GM23248 (cell line): Measurements from ENCODE around the gene ADAM33. TPM values are rescaled to one million over a fixed set of nuclear protein-coding genes. Genes with fewer than 3 reads are reported as not detected.
A peak's percentile ranks its signal among the peaks of the same experiment; 100 is the strongest.

ENCODE experiments used
- DNase-seq: peaks from one replicate; pipeline ENCODE4 v3.0.0-alpha.2; 2015
- H2AFZ ChIP-seq: fragments of 200-600 bp; sonication (generic); 2 replicates; pipeline ENCODE4 v1.6.1; 2016; ENCODE audit warnings: antibody characterized with exemption
- H3F3A ChIP-seq: fragments of 200-600 bp; sonication (generic); 2 replicates; pipeline ENCODE4 v1.6.1; 2016; ENCODE audit warnings: mild to moderate bottlenecking, antibody characterized with exemption, mixed run types; ENCODE audit not compliant: insufficient read depth
- H3K27ac ChIP-seq: fragments of 200-600 bp; sonication (generic); 2 replicates; pipeline ENCODE4 v1.5.1; 2016; ENCODE audit warnings: mild to moderate bottlenecking
- H3K27me3 ChIP-seq: fragments of 200-600 bp; sonication (generic); replicated peaks from 2 replicates; pipeline ENCODE4 v1.6.1; 2016; ENCODE audit warnings: mild to moderate bottlenecking; ENCODE audit not compliant: insufficient read depth
- H3K36me3 ChIP-seq: fragments of 200-600 bp; sonication (generic); 2 replicates; pipeline ENCODE4 v1.6.1; 2016; ENCODE audit warnings: low read depth, mild to moderate bottlenecking
- H3K4me1 ChIP-seq: fragments of 200-600 bp; sonication (generic); 2 replicates; pipeline ENCODE4 v1.6.1; 2016; ENCODE audit warnings: mild to moderate bottlenecking; ENCODE audit not compliant: insufficient read depth
- H3K4me2 ChIP-seq: fragments of 200-600 bp; sonication (generic); one replicate; pipeline ENCODE4 v1.6.1; 2016; ENCODE audit warnings: mild to moderate bottlenecking; ENCODE audit not compliant: unreplicated experiment
- H3K4me3 ChIP-seq: fragments of 200-600 bp; sonication (generic); 2 replicates; pipeline ENCODE4 v1.5.1; 2016; ENCODE audit warnings: mild to moderate bottlenecking
- H3K79me2 ChIP-seq: fragments of 200-600 bp; sonication (generic); 2 replicates; pipeline ENCODE4 v1.6.1; 2016; ENCODE audit warnings: mild to moderate bottlenecking; ENCODE audit not compliant: insufficient read depth
- H3K9ac ChIP-seq: fragments of 200-600 bp; sonication (generic); 2 replicates; pipeline ENCODE4 v1.6.1; 2016; ENCODE audit warnings: mild to moderate bottlenecking
- H3K9me2 ChIP-seq: fragments of 200-600 bp; sonication (generic); 2 replicates; pipeline ENCODE4 v1.6.1; 2016; ENCODE audit warnings: mixed run types, mild to moderate bottlenecking, moderate library complexity; ENCODE audit not compliant: insufficient read depth
- H3K9me3 ChIP-seq: fragments of 200-600 bp; sonication (generic); one replicate; pipeline ENCODE4 v1.6.1; 2017; ENCODE audit warnings: low read depth
- H4K20me1 ChIP-seq: fragments of 200-600 bp; sonication (generic); 2 replicates; pipeline ENCODE4 v1.6.0; 2016; ENCODE audit not compliant: insufficient read depth
- EZH2 ChIP-seq: fragments of 200-600 bp; sonication (generic); IDR thresholded peaks from 2 replicates; pipeline ENCODE4 v1.6.1; 2018; ENCODE audit warnings: antibody characterized with exemption, mild to moderate bottlenecking; ENCODE audit not compliant: insufficient read depth, poor library complexity, severe bottlenecking
- EZH2phosphoT487 ChIP-seq: fragments of 200-600 bp; sonication (generic); IDR thresholded peaks from 2 replicates; pipeline ENCODE4 v1.6.1; 2018; ENCODE audit warnings: antibody characterized with exemption, moderate library complexity, mild to moderate bottlenecking, low read depth; ENCODE audit not compliant: insufficient read depth
- WGBS, 2 experiments: methylation state at CpG; one replicate each; pipeline ENCODE4 v1.1.6; 2015 to 2017; ENCODE audit warnings: low lambda C conversion rate in 2 of 2, low coverage in 1 of 2; ENCODE audit errors: missing lambda C conversion rate in 2 of 2; 5-methylcytosine and 5-hydroxymethylcytosine counted together
- in situ Hi-C: fragments of 300-500 bp; cut with MboI; formaldehyde crosslinking; loops from 2 replicates; pipeline ENCODE4 v1.15.0; 2020
- polyA plus RNA-seq: library from polyadenylated mRNA; unstranded; fragments of >200 nt; fragmentation: Nextera tagmentation; extraction: Ambion mirVana; gene quantifications from 2 replicates; pipeline ENCODE4 v1.2.1, GENCODE V29; 2016
- total RNA-seq: library from RNA; depleted of rRNA; stranded (reverse); fragments of >200 nt; shearing (Covaris generic); gene quantifications from 2 replicates; pipeline ENCODE4 v1.2.3, GENCODE V29; 2014

ADAM33 gene
- total and polyA plus RNA-seq, 2 experiments from 2014 or later: 22.6 to 53.1 TPM

- peaks cover 13% of the 10 kb centered on the region for H3K27me3 ChIP-seq
These were observed 47.6 kb upstream of the ADAM33 start for GRCh38 chr20:3729378-3729777.

GRCh38 chr20:3728876-3729275 is 47.1 kb upstream of the ADAM33 start:
- Histone ChIP-seq H3K4me2 (no peak overlapping the region), H3K4me3 (no peak overlapping the region), H3K9me3 (no peaks in the 10 kb centered on the region), H3K79me2 (no peaks in the 10 kb centered on the region), H3K4me1 (peaks cover 14% of the 10 kb centered on the region), H4K20me1 (no peaks in the 10 kb centered on the region), H3K9ac (no peak overlapping the region), H3K27me3 (peaks cover 13% of the 10 kb centered on the region), H2AFZ (no peak overlapping the region), H3K9me2 (no peaks in the 10 kb centered on the region), H3F3A (peaks cover 11% of the 10 kb centered on the region), H3K36me3 (no peaks in the 10 kb centered on the region), H3K27ac (no peak overlapping the region)
- WGBS, 2 experiments: 92 to 98% methylated on average over 3 of the region's 3 CpGs
- DNase-seq: no peak
- TF ChIP-seq EZH2 (no peak), EZH2phosphoT487 (no peak)
- in situ Hi-C loops: no loop called here

More at GRCh38 chr20:3729378-3729777, 47.6 kb upstream of the ADAM33 start:
- in situ Hi-C loops: no loop called here
- Histone ChIP-seq H3K9ac (no peak overlapping the region), H3K4me2 (no peak overlapping the region), H3K9me2 (no peaks in the 10 kb centered on the region), H3K4me3 (no peak overlapping the region), H3K27ac (no peak overlapping the region), H3K79me2 (no peaks in the 10 kb centered on the region), H2AFZ (no peak overlapping the region), H4K20me1 (no peaks in the 10 kb centered on the region), H3F3A (peaks cover 11% of the 10 kb centered on the region), H3K36me3 (no peaks in the 10 kb centered on the region), H3K4me1 (peaks cover 14% of the 10 kb centered on the region), H3K9me3 (no peaks in the 10 kb centered on the region)
- DNase-seq: no peak
- TF ChIP-seq EZH2 (no peak), EZH2phosphoT487 (no peak)
- whole genome bisulfite sequencing, 2 experiments: 62 to 81% methylated on average over 6 of the region's 6 CpGs

- no peaks in the 10 kb centered on the region for H3K9me2 ChIP-seq
- no peak overlapping the region for H2AFZ ChIP-seq
- H3F3A ChIP-seq: peaks cover 11% of the 10 kb centered on the region
- TF ChIP-seq EZH2phosphoT487 (no peak), EZH2 (no peak)
- in situ Hi-C loops: no loop called here
- 80 to 82% methylated on average over 5 of the region's 5 CpGs for WGBS, 2 experiments
- H3K79me2 ChIP-seq: no peaks in the 10 kb centered on the region
- H3K27me3 ChIP-seq: peaks cover 9% of the 10 kb centered on the region
- peak overlapping the region; percentile 97 for H3K4me2 ChIP-seq
- H3K36me3 ChIP-seq: no peaks in the 10 kb centered on the region
- no peaks in the 10 kb centered on the region for H3K9me3 ChIP-seq
- no peak overlapping the region for H3K27ac ChIP-seq
- no peaks in the 10 kb centered on the region for H4K20me1 ChIP-seq
- no peak overlapping the region for H3K9ac ChIP-seq
- peaks cover 14% of the 10 kb centered on the region for H3K4me1 ChIP-seq
- no peak for DNase-seq
- no peak overlapping the region for H3K4me3 ChIP-seq
These were observed 46.5 kb upstream of the ADAM33 start for GRCh38 chr20:3728354-3728753.

DNA sequence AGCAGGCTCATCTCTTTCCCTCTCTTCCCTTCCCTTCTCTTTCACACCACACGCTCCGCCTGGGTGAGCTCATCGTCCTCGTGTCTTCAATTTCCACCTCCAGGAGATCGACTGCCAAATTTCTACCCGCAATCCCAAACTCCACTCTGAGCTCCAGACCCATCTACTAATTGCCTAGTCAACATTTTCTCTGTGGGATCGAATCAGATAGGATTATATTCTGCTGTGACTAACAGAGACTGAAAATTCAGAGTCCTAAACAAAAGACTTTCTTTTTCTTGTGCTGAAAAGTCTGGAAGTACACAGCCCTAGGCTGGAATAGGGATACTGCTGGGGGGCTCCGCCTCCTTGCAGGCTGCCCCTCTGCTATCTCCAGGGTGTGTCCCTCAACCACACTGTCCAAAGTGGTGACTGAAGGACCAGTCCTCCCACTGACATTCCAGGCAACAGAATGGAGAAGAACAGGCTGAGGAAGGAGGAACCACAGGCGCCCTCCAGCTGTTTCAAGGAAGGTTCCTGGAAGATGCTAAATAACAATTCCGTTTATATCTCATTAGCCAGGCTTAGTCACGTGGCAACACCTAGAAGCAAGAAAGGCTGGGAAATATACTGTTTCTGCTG is 45.7 kb upstream of the ADAM33 start:
- peak overlapping the region; percentile 69 for H3K27ac ChIP-seq
- WGBS, 2 experiments: 1 to 4% methylated on average over 11 of the region's 11 CpGs
- H3K9ac ChIP-seq: peak overlapping the region; percentile 70

More for the DNA sequence above, 45.7 kb upstream of the ADAM33 start:
- Histone ChIP-seq H3K27me3 (peaks cover 5% of the 10 kb centered on the region), H3K9me2 (no peaks in the 10 kb centered on the region), H3K4me2 (peak overlapping the region; percentile 97), H3K4me3 (peak overlapping the region; percentile 71), H3K9me3 (no peaks in the 10 kb centered on the region), H4K20me1 (no peaks in the 10 kb centered on the region), H3K79me2 (no peaks in the 10 kb centered on the region), H2AFZ (peak overlapping the region; percentile 82), H3F3A (peaks cover 11% of the 10 kb centered on the region), H3K36me3 (no peaks in the 10 kb centered on the region), H3K4me1 (peaks cover 14% of the 10 kb centered on the region)
- in situ Hi-C loops: no loop called here
- no peak for TF ChIP-seq EZH2
- TF ChIP-seq EZH2phosphoT487: no peak
- DNase-seq: peak; percentile 85
